Measurements from ENCODE around the gene SH3GL1. TPM values are rescaled to one million over a fixed set of nuclear protein-coding genes. Genes with fewer than 3 reads are reported as not detected.

SH3GL1 gene
- total and polyA plus RNA-seq, 9 of the 15 experiments (the other 6 are each of a cell fraction or from before 2014, with no cell fraction given): 1.7 to 75.3 (median 25.7) TPM

- Histone ChIP-seq H3K36me3 (ENCODE audit: control insufficient read depth, insufficient read depth, low read length) (peaks cover 83% of the 10 kb centered on the region; the same call in 2 of the 3 replicates), H3K9me1 (ENCODE audit: control insufficient read depth, insufficient read depth, low read length) (no peaks in the 10 kb centered on the region), H3K9me3 (replicated peaks; ENCODE audit: control insufficient read depth, insufficient read depth, low read depth, low read length) (no peaks in the 10 kb centered on the region), H3K9ac (ENCODE audit: insufficient read depth in 1 of 2, low read depth in 2 of 2, low read length in 2 of 2) (peak overlapping the region in 1 of 2 experiments; percentile 65; a peak in 1 of 4 replicates), H2AFZ (ENCODE audit: low read depth, low read length) (no peak overlapping the region), H3K4me3 (no peak overlapping the region), H3K4me1 (replicated peaks in 1 of 2; ENCODE audit: control insufficient read depth in 2 of 2, insufficient read depth in 2 of 2, low read length in 2 of 2) (peaks cover 0 to 48% of the 10 kb centered on the region in 2 experiments; a peak in 3 of 5 replicates), H3K79me2 (ENCODE audit: control insufficient read depth, insufficient read depth, low read length) (no peaks in the 10 kb centered on the region), H3K27ac (ENCODE audit: extremely low read depth, low read depth, low read length) (no peak overlapping the region; the same call in 2 of the 3 replicates), H4K20me1 (replicated peaks; ENCODE audit: control insufficient read depth, insufficient read depth, low read length) (no peaks in the 10 kb centered on the region; the same call in 1 of the 2 replicates), H3K27me3 (ENCODE audit: control insufficient read depth in 2 of 2, insufficient read depth in 2 of 2, low read length in 2 of 2) (no peaks in the 10 kb centered on the region), H3K4me2 (ENCODE audit: insufficient read depth, low read length) (no peak overlapping the region)
- ChIA-PET CTCF (ENCODE audit: low intra/inter-chr PET ratio) (no interaction called here), POLR2A (interaction anchor here (2.8 to 7.4 kb wide), 2 partner anchors 9 to 13 kb away, joined by 15 to 60 read pairs; no protein-coding TSS in a partner anchor)
- intact Hi-C loops (cut with micrococcal nuclease) (no loop called here), in situ Hi-C loops (cut with MboI) (no loop called here)
- DNase-seq (ENCODE audit: extremely low read depth in 1 of 4, low spot score in 3 of 4): no peak
- no peak for FAIRE-seq
- no TSS peak for BruUV-seq (replicated peaks)
- peak; percentile 12 for ATAC-seq
- WGBS (ENCODE audit: insufficient coverage, low coverage, missing lambda C conversion rate): 76% methylated on average over 20 of the region's 22 CpGs
- TF ChIP-seq MTA3 (IDR thresholded peaks at IDR 0.05; ENCODE audit: borderline replicate concordance) (no peak), ZZZ3 (IDR thresholded peaks at IDR 0.05) (no peak), ZNF23 (CRISPR knock-in tag; IDR thresholded peaks at IDR 0.05) (no peak), SRSF1 (IDR thresholded peaks at IDR 0.05; ENCODE audit: low read depth, low read length) (no peak), POLR2AphosphoS5 (IDR thresholded peaks at IDR 0.05; ENCODE audit: control insufficient read depth, insufficient read depth, low read depth, low read length) (peak; percentile 9; the same call in 1 of the 2 replicates), ZFP36 (IDR thresholded peaks at IDR 0.05; ENCODE audit: low read depth, low read length, partially characterized antibody) (no peak), ILF3 (IDR thresholded peaks at IDR 0.05; ENCODE audit: borderline replicate concordance) (no peak), PCBP1 (IDR thresholded peaks at IDR 0.05; ENCODE audit: low read depth, low read length, poor library complexity, severe bottlenecking) (no peak), RERE (CRISPR knock-in tag; IDR thresholded peaks at IDR 0.05; ENCODE audit: borderline replicate concordance) (no peak), PRPF4 (IDR thresholded peaks at IDR 0.05; ENCODE audit: insufficient read depth, low read depth, low read length, poor library complexity, severe bottlenecking) (no peak), POLR2G (IDR thresholded peaks at IDR 0.05; ENCODE audit: low read depth, low read length) (peak; percentile 74), POLR2A (conservative IDR thresholded peaks at IDR 0.05) (peak; percentile 43), ZNF324 (CRISPR knock-in tag; IDR thresholded peaks at IDR 0.05) (no peak), MYNN (IDR thresholded peaks at IDR 0.05) (peak; percentile 14; the same call in 1 of the 2 replicates), MYNN (CRISPR knock-in tag; IDR thresholded peaks at IDR 0.05) (no peak), ZNF780A (CRISPR knock-in tag; IDR thresholded peaks at IDR 0.05) (no peak), PML (IDR thresholded peaks at IDR 0.05; ENCODE audit: low read length) (0 out of 2 replicates have a peak, but pooled peaks have one; percentile 7), ZKSCAN1 (IDR thresholded peaks at IDR 0.05; ENCODE audit: low read depth, low read length) (no peak)
Measured at GRCh38 chr19:4441994-4442818, 41.9 kb upstream of the SH3GL1 start.

All from K562 (cell line).